H1 (cell line): ENCODE results near the gene SLC15A3. TPM values are rescaled to one million over a fixed set of nuclear protein-coding genes. Genes with fewer than 3 reads are reported as not detected.

Source experiments
- CTBP2 ChIP-seq: IDR thresholded peaks from 2 replicates; pipeline ENCODE4 v1.7.0; 2011; ENCODE audit warnings: borderline replicate concordance, mild to moderate bottlenecking, moderate library complexity, mixed read lengths, low read length; ENCODE audit not compliant: insufficient read depth, insufficient read length
- KDM4A ChIP-seq: IDR thresholded peaks from one replicate; pipeline ENCODE4 v1.7.1; 2012; ENCODE audit warnings: low read depth, mild to moderate bottlenecking, moderate library complexity, low read length, inconsistent platforms; ENCODE audit not compliant: severe bottlenecking
- SP2 ChIP-seq: IDR thresholded peaks from 2 replicates; pipeline ENCODE4 v1.6.1; 2012; ENCODE audit warnings: mild to moderate bottlenecking, low read length, inconsistent platforms
- polyA plus RNA-seq, 7 experiments: library from polyadenylated mRNA; depleted of rRNA in 3 of 7; stranded (reverse) in 5 of 7; unstranded in 2 of 7; fragments of >200 nt in 5 of 7; fragments of 200-250 nt in 2 of 7; gene quantifications; 1 replicate in 5 of 7; 2 replicates in 1 of 7; 4 replicates in 1 of 7; pipeline versions ENCODE4 v1.2.1 to v1.2.3, GENCODE V29; 2011 to 2013; ENCODE audit warnings: missing spikeins in 2 of 7, mixed read lengths in 2 of 7
- total RNA-seq: library from RNA; stranded (reverse); fragmentation: NEBNext Ultra II Directional; extraction: Animal tissue kit (Norgen Biotek cat#: 25700); gene quantifications from 2 replicates; pipeline ENCODE4 v1.2.1, GENCODE V29; 2021

Gene SLC15A3
- total and polyA plus RNA-seq, 2 of the 8 experiments (the other 6 are each of a cell fraction or from before 2014, with no cell fraction given), result 25.8 to 31.0 TPM

GRCh38 chr11:60953781-60954180 is 1.8 kb upstream of the SLC15A3 start (continued):
- TF ChIP-seq CTBP2, result no peak
- TF ChIP-seq KDM4A, result no peak
- no peak for TF ChIP-seq SP2
